ENCODE measurements around the gene CCSER2.
"Not testable (repeated sequence)": the region's sequence is repeated elsewhere in the genome, so short reads cannot be mapped to it uniquely, and the experiment has no call there.

Gene CCSER2

DNA sequence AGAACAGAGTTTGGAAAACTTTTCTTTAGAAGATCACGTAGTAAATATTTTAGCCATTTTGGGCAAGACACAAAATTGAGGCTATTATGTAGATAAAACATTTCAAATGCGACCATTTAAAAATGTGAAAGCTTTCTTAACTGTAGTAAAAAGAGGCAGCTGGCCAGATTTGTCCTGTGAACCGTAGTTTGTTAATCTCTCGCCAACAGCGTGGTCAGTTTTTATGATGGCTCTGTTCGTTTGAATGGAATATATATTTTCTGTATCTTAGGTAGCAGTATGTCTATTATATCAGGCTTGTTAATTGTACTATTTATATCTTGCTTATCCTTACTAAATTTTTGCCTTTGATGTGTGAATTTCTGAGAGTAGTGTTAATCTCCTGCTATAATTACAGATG, 124.9 kb downstream of the CCSER2 start:
- DNase-seq (ENCODE audit: low spot score): no peak

DNA sequence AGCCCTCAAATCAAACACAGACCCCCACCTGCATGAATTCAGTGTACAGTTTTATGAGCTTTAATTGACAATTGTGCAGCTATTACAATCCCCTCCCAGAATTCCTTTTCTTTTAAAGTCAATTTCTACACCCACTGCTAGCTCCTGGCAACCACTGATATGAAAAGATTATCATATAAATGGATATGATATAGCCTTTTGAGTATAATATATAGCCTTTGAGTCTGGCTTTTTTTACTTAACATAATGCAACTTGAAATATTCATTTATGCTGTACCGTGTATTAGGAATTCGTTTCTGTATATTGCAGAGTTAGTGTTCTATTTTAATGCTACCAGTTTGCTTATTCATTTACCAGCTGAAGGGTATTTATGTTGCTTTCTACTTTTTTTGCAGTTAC, 127.7 kb downstream of the CCSER2 start:
- DNase-seq (ENCODE audit: low spot score): no peak

DNA sequence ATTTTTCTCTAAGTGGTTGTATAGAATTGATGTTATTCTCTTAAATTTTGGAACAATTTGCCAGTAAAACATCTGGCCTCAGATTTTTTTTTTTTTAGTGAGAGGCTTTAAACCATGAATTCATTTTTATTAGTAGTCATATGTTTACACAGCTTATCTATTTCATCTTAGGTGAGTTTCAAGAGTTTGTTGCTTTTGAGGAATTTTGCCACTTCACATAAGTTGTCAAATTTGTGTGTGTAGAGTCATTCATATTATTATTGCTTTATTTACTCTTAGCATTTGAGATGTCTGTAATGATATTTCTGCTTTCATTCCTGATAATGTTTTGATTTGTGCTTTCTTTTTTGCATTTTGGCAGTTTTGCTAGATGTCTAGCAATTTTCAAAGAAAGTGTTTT, 132.1 kb downstream of the CCSER2 start:
- DNase-seq (ENCODE audit: low spot score): no peak

DNA sequence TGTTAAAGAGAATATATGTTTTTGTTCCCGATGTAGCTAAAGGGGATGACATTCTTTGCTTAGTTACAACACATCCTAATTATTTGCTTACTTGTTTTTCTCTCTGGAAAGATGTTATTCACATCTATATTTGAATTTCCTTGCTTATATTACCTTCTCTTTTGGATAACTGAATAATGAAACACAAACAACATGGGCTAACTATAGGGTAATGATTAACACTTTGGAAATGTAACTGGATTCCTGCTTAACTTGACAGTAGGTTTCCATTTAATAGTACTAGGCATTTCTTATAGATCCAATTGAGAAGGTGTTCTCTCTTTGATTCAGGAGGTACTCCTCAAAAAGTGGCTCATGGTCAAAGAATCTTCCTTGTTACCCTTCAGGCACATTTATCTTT, 141.1 kb downstream of the CCSER2 start:
- DNase-seq (ENCODE audit: low spot score): no peak

DNA sequence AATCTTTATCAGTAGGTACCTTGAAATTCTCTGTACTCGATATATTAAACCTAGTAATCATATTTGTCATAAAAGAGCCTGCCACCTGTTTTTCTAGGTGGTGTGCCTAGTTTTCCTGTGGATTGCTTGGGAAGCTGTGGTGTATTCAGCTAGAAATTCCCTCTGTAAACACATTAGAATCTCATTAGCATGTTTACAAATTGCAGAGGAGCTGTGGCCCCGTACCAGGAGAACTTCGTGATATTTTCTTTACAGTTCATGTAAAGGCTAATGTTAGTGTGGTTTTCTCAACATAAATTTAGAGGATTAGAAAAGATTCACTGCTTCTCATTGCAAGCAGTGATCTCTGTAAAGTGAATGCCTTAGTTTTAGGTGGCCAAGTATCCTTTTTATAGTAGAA, 144.7 kb downstream of the CCSER2 start:
- no peak for DNase-seq (ENCODE audit: low spot score)

DNA sequence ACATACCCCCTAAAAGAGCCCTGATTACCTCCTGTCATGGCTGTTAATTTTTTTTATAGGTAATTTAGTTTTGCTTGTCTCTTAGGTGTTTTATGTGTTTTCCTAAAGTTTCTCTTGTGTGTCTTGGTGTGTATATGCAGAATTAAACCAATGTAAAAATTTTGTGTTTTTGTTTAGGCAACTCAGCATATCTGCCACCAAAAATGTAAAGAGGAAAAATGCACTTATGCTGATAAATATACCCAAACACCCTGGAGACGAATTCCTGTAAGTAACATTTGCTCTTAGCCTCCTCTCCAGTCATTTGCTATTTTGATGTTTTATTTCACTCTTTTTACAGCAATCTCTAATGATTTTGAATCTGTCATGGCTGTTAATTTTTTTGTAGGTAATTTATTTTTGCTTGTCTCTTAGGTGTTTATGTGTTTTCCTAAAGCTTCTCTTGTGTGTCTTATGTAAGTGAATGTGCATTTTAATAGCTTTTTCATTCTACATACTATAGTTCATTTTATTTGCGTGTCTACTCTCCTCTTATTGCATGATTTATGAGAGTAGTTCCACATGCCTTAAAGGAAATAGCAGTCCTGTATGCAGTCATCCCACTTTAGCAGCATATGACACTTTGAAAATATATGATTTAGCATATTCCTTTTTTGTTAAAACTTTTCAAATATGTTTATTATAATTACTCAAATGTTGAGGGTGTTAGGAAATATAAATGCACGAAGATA, 149.2 kb downstream of the CCSER2 start:
- DNase-seq (ENCODE audit: low spot score): no peak

DNA sequence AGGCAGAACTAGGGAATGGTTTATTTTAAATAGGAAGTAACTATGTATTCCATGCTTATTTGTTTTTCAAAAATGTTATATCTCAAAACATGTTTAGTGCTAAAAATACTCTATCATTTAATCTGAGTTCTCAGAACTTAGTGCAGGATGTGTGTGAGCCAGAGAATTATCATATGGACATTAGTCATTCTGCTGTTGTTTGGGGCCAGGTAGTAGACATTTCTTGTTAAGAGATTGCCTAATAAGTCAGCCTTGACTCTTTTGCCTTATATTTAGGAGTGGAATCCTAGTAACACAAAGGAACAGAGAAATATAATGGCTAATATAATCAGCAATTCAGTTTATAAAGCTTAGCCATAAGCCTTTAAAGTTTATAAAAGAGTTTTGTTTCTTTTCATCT, 149.8 kb downstream of the CCSER2 start:
- no peak for DNase-seq (ENCODE audit: low spot score)

DNA sequence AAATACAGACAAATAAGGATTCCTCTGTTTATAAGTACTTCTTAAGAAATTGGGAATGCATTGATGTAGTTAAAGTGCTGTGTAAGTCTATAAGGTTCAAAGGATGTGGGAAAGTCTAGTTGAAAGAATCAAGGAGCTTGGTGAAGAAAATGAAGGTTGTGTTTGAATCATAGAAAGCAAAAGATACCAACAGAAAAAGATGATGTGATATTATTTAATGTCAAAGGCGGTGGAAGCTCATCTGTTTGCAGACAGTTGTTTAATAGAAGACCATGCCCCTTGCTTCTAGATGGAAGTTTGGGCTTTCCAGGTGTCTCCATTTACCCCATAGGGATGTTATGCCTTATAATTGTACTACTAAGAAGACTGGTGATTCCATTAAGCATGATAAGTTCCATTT, 150.3 kb downstream of the CCSER2 start:
- DNase-seq (ENCODE audit: low spot score): no peak

DNA sequence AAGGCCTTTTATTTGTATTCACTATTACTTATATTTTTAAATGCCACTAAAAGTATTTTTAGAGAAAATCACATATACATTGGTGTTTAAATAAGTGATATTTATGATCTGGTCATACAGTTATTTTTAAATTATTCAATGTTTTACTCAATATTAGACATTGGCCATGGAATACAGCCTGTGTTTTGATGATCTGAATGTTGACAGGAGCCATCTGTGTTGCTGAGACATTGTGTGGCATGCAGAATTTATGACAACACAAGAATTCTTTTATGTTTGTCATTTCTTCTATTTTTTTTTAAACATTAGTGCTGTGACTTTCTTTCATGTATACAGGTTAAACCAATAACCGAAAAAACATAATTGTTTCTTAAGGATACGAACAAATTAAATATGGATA, 156.2 kb downstream of the CCSER2 start:
- no peak for DNase-seq (ENCODE audit: low spot score)

DNA sequence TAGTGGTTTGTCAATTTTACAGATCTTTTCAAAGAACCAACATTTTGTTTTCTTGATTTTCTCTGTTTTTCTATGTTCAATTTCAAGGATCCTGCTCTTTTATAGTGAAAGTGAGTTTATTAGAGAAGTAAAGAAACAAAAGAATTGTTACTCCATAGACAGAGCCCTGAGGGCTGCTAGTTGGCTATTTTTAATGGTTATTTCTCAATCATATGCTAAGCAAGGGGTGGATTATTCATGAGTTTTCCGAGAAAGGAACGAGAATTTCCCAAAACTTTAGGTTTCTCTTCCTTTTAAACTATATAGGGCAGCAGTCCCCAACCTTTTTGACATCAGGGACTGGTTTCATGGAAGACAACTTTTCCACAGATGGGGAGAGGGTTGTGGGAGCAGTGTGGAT, 165.0 kb downstream of the CCSER2 start:
- DNase-seq (ENCODE audit: low spot score): no peak

DNA sequence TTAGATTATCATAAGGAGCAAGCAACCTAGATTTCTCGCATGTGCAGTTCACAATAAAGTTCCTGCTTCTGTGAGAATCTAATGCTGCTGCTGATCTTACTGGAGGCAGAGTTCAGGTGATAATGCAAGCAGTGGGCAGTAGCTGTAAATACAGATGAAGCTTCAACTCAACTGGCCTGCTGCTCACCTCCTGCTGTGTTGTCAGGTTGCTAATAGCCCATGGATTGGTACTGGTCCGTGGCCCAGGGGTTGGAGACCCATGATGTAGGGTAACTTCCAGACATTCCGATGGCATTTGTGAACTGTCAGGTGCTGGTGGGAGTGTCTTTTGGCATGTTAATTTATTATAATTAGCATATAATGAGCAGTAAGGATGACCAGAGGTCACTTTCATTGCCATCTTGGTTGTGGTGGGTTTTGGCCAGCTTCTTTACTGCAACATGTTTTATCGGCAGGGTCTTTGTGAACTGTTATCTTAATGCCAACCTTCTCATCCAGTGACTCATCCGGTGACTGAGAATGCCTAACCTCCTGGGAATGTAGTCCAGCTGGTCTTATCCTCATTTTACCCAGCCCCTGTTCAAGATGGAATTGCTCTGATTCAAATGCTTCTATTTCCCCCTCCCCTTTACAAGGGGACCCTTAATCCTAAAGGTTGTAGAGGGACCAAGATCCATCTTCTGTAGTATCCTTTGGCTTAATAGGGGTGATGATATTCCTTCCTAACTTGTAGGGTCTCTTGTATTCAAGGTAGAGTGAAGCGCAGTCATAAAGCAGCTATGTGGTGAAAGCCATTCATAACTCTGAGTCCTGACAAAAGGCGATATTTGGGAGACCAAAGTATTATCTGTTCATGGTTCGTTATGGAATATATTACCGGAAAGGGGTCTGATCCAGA, 165.8 kb downstream of the CCSER2 start:
- DNase-seq (ENCODE audit: low spot score): no peak

DNA sequence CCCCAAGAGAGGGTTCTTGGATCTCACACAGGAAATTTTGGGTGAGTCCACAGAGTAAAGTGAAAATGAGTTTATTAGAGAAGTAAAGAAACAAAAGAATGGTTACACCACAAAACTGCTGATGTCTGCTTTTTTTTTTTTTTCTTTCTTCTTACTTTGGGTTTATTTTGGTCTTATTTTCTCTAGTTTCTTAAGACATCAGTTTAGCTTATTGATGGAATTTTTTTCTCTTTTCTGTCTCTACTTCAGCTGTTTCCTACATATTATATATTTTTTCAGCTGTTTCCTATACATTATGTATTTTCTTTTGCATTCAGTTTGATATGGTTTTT, 166.4 kb downstream of the CCSER2 start:
- no peak for DNase-seq (ENCODE audit: low spot score)

DNA sequence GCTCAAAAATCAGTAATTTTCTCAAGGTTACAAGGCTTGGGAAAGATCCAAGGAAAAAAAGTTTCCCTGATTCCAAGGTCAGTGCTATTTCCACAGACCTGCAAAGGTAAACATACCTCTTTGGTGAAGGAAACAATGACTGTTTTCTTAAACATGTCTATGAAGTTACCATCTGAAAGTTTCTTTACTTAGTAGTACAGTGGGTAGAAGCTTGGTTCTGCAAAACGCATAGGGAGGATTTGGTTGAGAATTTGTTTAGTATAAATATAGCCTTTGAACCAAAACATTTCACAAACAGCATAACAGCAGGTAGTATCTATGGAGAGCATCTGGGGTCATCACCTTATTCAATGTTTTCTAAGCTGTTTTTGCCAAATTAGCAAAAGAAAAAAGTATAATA, 169.6 kb downstream of the CCSER2 start:
- DNase-seq (ENCODE audit: low spot score): no peak

DNA sequence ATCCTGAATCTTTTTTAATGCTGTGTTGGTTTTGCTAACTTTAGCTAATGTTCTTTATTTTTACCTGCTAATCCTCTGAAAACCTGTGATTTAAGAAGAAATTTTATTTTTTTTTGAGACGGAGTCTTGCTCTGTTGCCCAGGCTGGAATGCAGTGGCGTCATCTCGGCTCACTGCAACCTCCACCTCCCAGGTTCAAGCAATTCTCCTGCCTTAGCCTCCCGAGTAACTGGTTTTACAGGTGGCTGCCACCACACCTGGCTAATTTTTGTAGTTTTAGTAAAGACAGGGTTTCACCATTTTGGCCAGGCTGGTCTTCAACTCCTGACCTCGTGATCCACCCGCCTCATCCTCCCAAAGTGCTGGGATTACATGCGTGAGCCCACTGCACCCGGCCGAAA, 170.7 kb downstream of the CCSER2 start:
- DNase-seq (ENCODE audit: low spot score): not testable (repeated sequence)

DNA sequence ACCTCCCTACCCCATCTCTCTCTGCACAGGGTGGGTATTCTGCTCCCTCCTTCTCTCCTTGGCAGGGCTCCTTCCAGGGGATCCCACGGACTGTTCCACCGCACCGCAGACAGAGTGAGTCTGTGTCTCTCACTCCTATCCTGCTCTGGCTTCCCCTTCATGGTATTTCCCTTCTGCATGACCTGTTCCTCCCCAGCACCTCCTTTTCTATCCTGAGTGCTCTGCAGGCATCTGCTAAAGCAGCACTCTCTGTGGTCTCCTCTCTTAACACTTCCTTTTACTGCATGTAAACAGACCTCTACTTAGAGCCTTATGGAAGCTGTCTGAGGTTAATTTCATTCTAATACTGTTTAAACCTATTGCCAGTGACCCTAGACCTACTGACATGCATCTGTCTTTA, 171.5 kb downstream of the CCSER2 start:
- no peak for DNase-seq (ENCODE audit: low spot score)

DNA sequence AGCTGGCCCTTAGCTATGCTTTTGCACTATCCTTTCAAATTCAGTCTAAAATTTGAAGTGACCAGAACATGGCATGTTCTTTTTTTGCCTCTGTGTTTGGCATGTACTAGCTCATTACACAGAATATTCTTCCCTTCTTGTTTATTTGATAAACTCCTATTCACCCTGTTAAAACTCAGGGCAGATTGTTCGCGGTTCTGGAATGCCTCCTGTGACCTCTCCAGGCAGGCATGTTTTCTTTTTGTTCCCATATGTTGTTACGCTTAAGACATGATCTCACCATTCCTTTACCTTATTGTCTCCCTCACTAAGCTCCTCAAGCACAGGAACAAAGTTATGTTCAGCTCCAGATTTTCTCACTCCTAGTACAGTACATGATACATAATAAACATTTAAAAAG, 181.7 kb downstream of the CCSER2 start:
- no peak for DNase-seq (ENCODE audit: low spot score)

DNA sequence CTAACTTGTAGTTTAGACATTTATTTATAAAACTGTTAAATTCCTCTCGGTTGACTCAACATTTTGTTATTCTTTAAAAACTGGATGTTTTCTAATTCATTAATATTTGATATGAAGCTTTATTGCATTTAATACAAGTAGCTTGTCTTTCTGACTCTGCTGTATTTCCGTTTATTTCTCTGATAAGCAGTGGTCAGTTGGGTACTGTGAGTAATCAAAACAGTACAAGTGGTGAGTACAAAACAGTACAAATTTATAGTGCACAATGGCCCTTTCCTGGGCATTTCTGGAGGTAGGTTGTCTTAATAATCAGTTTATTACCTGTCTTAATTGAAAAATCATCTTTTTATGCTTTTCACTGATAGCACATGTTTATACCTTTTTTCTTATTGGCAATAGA, 182.7 kb downstream of the CCSER2 start:
- no peak for DNase-seq (ENCODE audit: low spot score)

DNA sequence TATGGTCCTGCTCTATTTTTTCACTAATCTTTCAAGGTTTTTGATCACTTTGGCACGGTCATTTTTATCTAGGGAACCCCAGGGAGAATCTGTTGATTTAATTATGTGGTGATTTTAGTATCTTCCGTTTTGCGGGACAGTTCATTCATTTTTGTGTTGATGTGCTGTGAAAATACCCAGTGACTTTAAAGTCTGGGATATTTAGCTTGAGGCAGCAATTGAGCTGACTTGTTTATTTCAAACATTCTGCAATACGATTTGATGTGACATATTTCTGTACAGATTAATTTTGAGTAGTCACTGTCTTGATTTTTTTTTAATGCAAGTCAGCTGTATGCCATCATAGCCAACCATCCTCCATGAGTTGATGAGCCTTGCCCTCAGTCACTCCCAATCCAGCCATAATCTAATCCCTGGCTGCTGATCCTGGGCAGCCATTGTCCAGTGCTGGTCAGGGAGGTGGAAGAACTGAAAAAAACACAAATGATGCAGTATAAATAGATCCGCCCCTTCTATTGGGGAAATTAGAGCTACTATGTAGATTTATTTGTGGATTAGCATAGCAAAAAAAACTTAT, 183.4 kb downstream of the CCSER2 start:
- no peak for DNase-seq (ENCODE audit: low spot score)

DNA sequence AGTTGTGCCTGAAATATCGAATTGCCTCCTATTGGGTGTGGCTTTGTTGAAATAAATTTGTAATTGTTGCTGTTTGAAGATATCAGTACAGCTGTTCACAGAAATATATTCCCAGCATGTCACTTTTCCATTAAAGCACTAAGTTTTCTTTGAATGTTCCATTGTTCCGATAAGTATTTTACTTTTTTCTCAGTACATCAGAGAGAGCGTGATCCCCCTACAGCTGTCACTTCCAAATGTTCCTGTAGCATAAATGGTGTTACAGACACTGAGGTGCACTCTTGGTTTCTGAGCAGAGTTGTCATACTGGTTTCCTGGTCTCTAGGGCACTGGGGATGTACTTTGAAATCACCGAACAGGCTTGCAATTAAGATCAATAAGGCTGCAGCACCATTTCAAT, 189.2 kb downstream of the CCSER2 start:
- DNase-seq (ENCODE audit: low spot score): no peak

DNA sequence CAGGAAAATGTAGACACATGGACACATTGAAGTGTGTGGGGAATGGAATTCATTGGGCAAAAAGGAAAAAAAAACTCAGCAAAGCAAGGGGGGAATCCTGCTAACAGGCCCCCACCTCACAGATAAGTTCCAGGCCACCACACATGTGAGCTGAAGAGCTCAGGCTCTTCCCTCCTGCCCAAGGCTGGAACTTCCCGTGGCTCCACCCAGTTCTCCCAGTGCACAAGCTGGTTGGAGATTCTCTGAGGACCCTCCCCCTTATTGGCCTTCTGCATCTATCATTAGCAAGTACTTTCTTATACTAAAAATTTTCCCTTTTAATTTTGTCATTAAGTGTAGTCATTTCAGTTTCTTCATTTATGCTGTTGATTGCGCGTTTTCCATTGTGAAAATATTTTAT, 190.8 kb downstream of the CCSER2 start:
- no peak for DNase-seq (ENCODE audit: low spot score)

DNA sequence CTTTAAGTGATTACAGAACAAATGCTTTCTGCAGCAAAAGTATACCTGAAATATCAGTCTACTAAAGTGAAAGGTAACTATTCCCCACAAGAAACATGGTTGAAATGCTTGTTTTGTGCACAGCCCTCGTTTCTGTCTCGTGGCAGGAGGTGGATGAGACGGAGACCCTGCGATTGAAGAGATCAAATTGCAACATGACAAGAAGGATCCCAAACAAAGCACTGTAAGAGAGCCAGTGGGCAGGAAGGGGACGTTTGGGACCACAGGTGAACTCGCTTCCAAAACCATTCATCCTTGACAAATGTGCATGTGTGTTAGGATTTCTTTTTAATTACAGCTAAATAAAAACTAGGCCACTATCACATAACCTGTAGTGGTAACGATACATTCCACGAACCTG, 192.6 kb downstream of the CCSER2 start:
- no peak for DNase-seq (ENCODE audit: low spot score)

DNA sequence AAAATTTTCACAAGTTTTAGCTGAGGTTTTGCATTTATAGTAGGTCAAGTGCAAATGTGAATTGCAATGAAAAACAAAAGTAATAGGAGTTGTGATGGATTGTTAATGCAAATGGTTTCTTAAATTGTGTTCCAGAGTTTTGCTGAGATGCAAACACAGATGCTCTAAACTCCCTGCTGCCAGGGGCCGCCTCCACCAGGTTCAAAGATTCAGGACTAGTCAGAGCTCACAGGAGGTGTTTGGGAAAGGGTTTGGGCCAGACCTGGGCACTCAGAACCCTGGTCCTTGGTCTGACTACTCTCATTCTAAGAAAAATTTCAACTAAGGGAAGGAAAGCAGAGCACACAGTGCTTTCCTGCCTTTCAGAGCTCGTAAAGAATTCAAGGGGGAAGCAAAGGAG, 193.1 kb downstream of the CCSER2 start:
- no peak for DNase-seq (ENCODE audit: low spot score)
